Measurements from ENCODE around the gene CSNK1D. TPM values are rescaled to one million over a fixed set of nuclear protein-coding genes. Genes with fewer than 3 reads are reported as not detected.

Gene CSNK1D
- 40.1 and 46.3 TPM in 2 replicates for total RNA-seq

DNA sequence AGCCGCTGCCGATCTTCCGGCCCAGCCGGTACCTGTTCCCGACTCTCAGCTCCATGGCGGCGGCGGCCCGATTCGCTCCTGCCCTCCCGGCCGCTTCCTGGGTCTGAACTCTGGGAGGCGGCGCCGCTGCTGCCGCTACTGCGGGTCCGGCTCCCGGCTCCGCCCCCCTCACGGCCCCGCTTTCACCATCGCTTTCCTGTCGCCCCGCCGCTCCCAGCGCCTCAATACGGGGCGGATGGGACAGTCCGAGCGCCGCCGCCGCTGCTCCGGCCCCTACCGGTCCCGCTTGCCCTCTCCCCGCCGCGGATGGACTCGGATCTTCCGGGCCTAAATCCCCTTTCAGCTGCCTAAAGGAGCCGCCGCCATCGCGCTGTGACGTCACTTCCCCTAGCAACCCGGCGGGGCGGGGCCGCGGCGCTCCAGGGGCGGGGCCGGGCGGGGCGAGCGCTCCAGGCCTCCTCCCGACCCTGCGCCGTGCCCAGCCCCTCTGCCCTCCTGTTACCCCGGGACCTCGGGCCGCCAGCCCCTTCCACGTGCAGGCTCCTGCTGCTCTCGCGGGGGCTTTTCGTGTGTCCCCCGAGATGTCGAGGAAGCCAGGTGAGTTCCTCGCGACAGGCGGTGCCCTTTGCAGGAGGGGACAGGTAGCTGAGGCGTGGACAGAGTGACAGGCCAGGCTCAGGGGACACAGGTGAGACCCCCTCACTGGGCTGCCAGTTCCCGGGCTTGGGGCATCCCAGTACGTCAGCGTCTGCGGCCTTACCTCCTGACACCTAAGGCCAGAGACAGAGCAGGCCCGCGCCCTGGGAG lies at the start of gene CSNK1D:
Gene CSNK1D (minus strand): TSS at position 374 of the 807 bp plus-strand sequence. CDS start 319 bp downstream, at position 55.

DNA sequence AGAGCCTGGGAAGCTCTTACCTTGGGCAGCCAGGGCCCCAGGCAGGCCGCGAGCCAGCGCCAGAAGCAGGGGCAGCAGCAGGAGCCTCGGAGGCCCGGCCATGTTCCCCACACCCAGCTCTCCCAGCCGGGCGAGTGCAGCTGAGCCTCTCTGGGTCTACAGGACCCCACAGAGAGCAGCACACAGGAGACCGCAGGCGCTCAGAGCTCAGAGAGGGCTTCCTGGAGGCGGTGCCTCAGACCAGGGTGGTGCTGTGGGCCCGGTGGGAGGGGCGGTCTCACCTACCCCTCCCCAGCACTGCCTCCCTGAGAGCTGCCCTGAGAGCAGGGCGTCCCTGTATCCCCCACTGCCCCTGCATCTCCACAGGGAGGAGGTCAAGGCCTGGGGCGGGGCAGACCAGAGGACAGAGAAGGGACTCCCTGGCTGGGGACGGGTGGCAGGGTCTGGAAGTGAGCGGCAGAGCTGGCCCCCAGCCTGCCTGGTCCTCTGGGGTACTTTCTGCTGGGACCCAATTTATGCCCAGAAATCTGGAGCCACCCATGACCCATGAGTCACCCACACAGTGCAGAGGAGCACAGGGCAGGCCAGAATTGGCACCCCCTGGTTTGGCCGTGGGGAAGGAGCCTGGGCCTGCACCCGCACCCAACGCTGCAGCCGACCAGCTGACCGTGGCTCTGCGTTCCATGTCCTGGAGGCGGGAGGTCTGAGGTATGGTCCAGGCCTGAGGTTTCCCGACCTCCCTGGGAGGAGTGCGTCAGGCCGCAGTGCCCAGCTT lies 44.1 kb upstream of the CSNK1D start, which contains the start of gene CD7:
Gene CD7 (minus strand): TSS at position 215 of the 775 bp plus-strand sequence. CDS start 113 bp downstream, at position 102.

DNA sequence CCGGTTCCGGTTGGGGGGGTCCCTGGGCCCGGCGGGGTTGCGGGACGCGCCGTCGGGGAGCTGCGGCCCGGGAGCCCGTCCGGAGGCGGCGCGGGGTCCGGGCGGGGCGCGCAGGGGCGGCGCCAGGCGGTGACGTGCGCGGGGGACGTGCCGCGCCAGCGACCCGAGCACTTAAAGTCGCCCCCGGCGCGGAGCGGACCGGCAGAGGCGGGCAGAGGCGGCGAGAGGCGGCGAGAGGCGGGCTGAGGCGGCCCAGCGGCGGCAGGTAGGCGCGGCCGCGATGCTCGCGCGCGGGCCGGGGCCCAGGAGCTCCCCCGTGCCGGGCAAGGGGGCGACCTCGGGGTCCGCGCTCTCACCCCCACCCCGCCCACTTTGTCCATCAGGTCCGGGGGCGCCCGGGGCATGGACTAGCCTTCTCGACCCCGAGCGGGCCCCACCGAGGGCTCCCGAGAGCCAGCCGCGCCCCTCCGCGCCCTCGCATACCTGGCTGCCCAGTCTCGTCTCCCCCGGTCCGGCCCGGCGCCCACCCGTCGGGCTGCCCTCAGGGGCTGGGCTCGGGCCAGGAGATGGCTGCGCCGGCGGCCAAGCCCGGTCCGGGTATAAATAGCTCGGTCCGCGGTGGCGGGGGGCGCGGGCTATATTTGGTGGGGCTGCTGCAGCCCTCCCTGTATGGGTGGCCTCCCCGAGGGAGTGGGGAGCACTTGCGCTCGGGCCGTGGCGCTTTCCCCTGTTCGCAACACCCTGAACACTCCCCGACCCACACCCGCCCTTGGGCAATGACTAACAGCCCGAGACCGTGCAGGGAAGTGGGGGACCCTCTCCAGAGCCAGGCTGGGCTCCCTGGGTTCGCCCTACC lies 44.4 kb downstream of the CSNK1D start, which contains the start of gene SLC16A3:
Gene SLC16A3 (plus strand): TSS at position 201 of the 856 bp plus-strand sequence. CDS start 6,967 bp downstream, outside the sequence.

DNA sequence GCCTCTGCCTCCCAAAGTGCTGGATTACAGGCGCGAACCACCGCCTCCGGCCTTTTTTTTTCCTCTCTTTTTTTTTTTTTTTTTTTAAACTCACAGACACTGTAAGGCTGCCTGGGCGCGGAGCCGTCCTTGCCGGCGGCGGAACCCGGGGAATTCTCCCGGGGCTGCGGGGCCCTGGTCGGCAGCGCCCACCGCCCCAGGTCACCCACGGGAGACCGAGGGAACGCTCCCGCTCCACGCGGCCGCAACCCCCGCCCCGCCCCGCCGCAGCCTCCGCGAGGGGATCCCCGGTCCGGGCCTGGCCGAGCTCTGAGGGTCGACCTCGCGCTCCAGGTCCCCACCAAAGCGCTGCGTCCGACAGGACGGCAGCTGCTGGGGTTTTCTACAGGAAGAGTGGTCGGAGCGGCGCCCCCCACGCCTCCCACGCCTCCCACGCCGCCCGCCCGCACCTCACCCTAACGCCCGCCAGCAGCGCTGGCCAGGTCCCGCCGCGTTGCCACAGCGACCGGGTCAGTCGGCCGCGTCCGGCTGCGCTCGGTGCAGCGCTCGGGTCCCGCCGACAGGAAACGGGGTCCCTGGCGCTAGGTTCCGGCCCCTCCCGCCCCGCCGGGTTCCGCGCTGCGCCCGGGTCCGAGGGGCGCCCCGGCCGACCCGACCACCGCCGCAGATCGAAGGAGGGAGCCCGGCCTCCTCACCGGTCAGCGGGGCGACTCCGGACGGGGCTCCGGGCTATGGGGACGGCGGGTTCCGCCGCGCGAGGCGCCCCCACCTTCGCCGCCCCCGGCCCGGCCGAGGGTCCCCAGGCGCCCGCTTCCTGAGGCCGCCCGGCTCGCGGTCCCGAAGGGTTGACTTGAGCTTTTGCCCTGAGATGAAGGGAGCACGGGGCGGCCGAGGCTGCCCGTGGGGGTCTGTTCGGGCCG lies 60.9 kb downstream of the CSNK1D start, which contains the start of gene CCDC57:
Gene CCDC57 (minus strand): TSS at position 512 of the 920 bp plus-strand sequence. CDS start 10,898 bp downstream, outside the sequence.

Other genes with a start within 250 kb of the CSNK1D start
- 5.7 and 10.6 TPM in 2 replicates for gene RAC3, start 242.0 kb downstream of the CSNK1D start, total RNA-seq
- 44.4 and 57.6 TPM in 2 replicates for gene DCXR, start 236.0 kb downstream of the CSNK1D start, total RNA-seq
- 27.9 and 44.6 TPM in 2 replicates for gene RFNG, start 221.9 kb downstream of the CSNK1D start, total RNA-seq
- gene GPS1, start 221.8 kb downstream of the CSNK1D start, total RNA-seq, result 85.9 and 88.7 TPM in 2 replicates
- gene DUS1L, start 207.9 kb downstream of the CSNK1D start, total RNA-seq, result 48.6 and 57.0 TPM in 2 replicates
- 67.0 and 94.7 TPM in 2 replicates for gene FASN, start 175.5 kb downstream of the CSNK1D start, total RNA-seq
- 11.1 and 16.0 TPM in 2 replicates for gene CCDC57, start 60.9 kb downstream of the CSNK1D start, total RNA-seq
- gene SLC16A3, start 44.7 kb downstream of the CSNK1D start, total RNA-seq, result 165 and 326 TPM in 2 replicates
- 0.09 and 0.14 TPM in 2 replicates for gene CD7, start 43.9 kb upstream of the CSNK1D start, total RNA-seq
- gene SECTM1, start 60.1 kb upstream of the CSNK1D start, total RNA-seq, result 15.6 and 19.3 TPM in 2 replicates
- gene TEX19, start 85.5 kb upstream of the CSNK1D start, total RNA-seq, result under 0.01 TPM in 1 of 2 replicates, not detected in the other
- not detected in 2 replicates for gene UTS2R, start 98.1 kb upstream of the CSNK1D start, total RNA-seq
- 9.4 and 9.7 TPM in 2 replicates for gene HEXD, start 144.6 kb upstream of the CSNK1D start, total RNA-seq
- 15.2 and 30.3 TPM in 2 replicates for gene OGFOD3, start 144.9 kb upstream of the CSNK1D start, total RNA-seq
- gene CYBC1, start 177.1 kb upstream of the CSNK1D start, total RNA-seq, result 48.5 and 65.9 TPM in 2 replicates
- gene NARF, start 185.0 kb upstream of the CSNK1D start, total RNA-seq, result 20.3 and 35.0 TPM in 2 replicates
- 19.9 and 26.0 TPM in 2 replicates for gene FOXK2, start 246.0 kb upstream of the CSNK1D start, total RNA-seq

All from smooth muscle cell of bladder (primary cell).